ACC112 (cell line): ENCODE data around the gene PRRX2.
A peak's percentile ranks its signal among the peaks of the same experiment; 100 is the strongest.

Experiments
- H2AFZ ChIP-seq: fragments of 200-600 bp; sonication (generic); one replicate; pipeline ENCODE4 v1.6.0; 2017; ENCODE audit warnings: antibody characterized with exemption, low read length; ENCODE audit not compliant: unreplicated experiment
- H3K27ac ChIP-seq: fragments of 200-600 bp; sonication (generic); 2 replicates; pipeline ENCODE4 v1.5.1; 2014; ENCODE audit warnings: low read depth, mild to moderate bottlenecking, antibody characterized with exemption, low read length, moderate library complexity
- H3K27me3 ChIP-seq: fragments of 200-600 bp; sonication (generic); 2 replicates; pipeline ENCODE4 v1.6.1; 2014; ENCODE audit warnings: mild to moderate bottlenecking, antibody characterized with exemption, low read length, moderate library complexity, mixed read lengths; ENCODE audit not compliant: insufficient read depth
- H3K36me3 ChIP-seq: fragments of 200-600 bp; sonication (generic); 2 replicates; pipeline ENCODE4 v1.6.1; 2016; ENCODE audit warnings: mild to moderate bottlenecking, antibody characterized with exemption, low read length, moderate library complexity, mixed read lengths; ENCODE audit not compliant: insufficient read depth
- H3K4me1 ChIP-seq: fragments of 200-600 bp; sonication (generic); one replicate; pipeline ENCODE4 v1.6.1; 2016; ENCODE audit warnings: low read length, mixed read lengths; ENCODE audit not compliant: insufficient read depth, unreplicated experiment, control insufficient read depth
- H3K4me3 ChIP-seq: fragments of 200-600 bp; sonication (generic); 2 replicates; pipeline ENCODE4 v1.5.1; 2014; ENCODE audit warnings: mild to moderate bottlenecking, low read depth, low read length
- H3K79me2 ChIP-seq: fragments of 200-600 bp; sonication (generic); one replicate; pipeline ENCODE4 v1.6.0; 2016; ENCODE audit warnings: low read length; ENCODE audit not compliant: control insufficient read depth, unreplicated experiment, insufficient read depth

Gene PRRX2

GRCh38 chr9:129720181-129720864, 54.9 kb downstream of the PRRX2 start:
- Histone ChIP-seq H3K4me1 (peaks cover 11% of the 10 kb centered on the region), H3K4me3 (no peak overlapping the region), H3K79me2 (no peaks in the 10 kb centered on the region), H2AFZ (no peak overlapping the region), H3K27ac (no peak overlapping the region), H3K36me3 (no peaks in the 10 kb centered on the region), H3K27me3 (no peaks in the 10 kb centered on the region)

GRCh38 chr9:129720865-129721545, 55.6 kb downstream of the PRRX2 start:
- Histone ChIP-seq H2AFZ (no peak overlapping the region), H3K27me3 (no peaks in the 10 kb centered on the region), H3K36me3 (no peaks in the 10 kb centered on the region), H3K79me2 (no peaks in the 10 kb centered on the region), H3K27ac (no peak overlapping the region), H3K4me1 (peaks cover 10% of the 10 kb centered on the region), H3K4me3 (no peak overlapping the region)

DNA sequence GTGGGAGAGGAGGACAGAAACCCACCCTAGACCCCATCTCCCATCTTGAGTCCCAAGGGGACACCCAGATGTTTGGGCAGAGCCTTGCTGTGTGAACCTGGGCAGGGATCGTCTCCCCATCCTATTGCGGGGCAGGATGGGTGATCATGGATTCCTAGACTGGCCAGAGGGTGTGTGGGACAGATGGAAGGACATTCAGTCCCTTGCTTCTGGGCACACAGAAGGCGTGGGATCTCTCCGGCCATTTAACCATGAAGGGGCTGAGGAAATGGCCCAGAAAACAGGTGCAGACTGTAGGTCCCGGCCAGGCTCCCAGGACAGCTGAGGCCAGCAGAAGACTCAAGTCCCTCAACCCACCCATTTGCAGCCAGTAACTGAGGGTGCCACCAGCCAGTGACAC, 57.5 kb downstream of the PRRX2 start:
- H3K36me3 ChIP-seq: no peaks in the 10 kb centered on the region

GRCh38 chr9:129724456-129725190, 59.2 kb downstream of the PRRX2 start:
- H3K4me1 ChIP-seq: peaks cover 12% of the 10 kb centered on the region
- H3K27ac ChIP-seq: no peak overlapping the region
- H3K79me2 ChIP-seq: no peaks in the 10 kb centered on the region
- no peak overlapping the region for H3K4me3 ChIP-seq
- no peaks in the 10 kb centered on the region for H3K36me3 ChIP-seq
- H2AFZ ChIP-seq: no peak overlapping the region
- H3K27me3 ChIP-seq: no peaks in the 10 kb centered on the region

More for the DNA sequence above, 57.5 kb downstream of the PRRX2 start:
- Histone ChIP-seq H2AFZ (no peak overlapping the region), H3K4me1 (peaks cover 12% of the 10 kb centered on the region), H3K27ac (no peak overlapping the region), H3K27me3 (no peaks in the 10 kb centered on the region), H3K79me2 (no peaks in the 10 kb centered on the region), H3K4me3 (no peak overlapping the region)

DNA sequence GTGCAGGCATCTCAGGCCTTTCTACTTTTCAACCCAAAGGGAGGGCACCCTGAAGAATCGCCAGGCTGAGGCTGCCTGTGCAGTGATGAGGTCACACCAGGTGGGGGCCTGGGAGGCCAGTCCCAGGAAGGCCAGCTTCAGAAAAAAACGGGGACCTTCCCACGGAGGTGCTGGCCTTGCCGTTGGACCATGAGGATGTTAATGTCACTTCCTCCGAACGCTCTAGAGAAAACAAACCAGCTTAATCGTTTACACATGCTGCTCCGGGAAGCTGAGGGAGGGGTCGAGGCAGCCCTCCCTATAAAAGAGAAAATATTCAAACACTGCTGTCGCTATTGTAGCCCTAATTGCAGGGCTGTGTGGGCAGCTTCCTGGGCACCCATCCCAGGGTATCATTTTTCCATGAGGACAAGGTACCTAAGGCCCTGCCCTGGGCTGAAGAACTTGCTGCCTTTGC, 60.4 kb downstream of the PRRX2 start:
- Histone ChIP-seq H3K27me3 (no peaks in the 10 kb centered on the region), H3K36me3 (no peaks in the 10 kb centered on the region), H2AFZ (no peak overlapping the region), H3K79me2 (no peaks in the 10 kb centered on the region), H3K4me1 (peaks cover 12% of the 10 kb centered on the region), H3K4me3 (no peak overlapping the region), H3K27ac (peak overlapping the region; percentile 60)

DNA sequence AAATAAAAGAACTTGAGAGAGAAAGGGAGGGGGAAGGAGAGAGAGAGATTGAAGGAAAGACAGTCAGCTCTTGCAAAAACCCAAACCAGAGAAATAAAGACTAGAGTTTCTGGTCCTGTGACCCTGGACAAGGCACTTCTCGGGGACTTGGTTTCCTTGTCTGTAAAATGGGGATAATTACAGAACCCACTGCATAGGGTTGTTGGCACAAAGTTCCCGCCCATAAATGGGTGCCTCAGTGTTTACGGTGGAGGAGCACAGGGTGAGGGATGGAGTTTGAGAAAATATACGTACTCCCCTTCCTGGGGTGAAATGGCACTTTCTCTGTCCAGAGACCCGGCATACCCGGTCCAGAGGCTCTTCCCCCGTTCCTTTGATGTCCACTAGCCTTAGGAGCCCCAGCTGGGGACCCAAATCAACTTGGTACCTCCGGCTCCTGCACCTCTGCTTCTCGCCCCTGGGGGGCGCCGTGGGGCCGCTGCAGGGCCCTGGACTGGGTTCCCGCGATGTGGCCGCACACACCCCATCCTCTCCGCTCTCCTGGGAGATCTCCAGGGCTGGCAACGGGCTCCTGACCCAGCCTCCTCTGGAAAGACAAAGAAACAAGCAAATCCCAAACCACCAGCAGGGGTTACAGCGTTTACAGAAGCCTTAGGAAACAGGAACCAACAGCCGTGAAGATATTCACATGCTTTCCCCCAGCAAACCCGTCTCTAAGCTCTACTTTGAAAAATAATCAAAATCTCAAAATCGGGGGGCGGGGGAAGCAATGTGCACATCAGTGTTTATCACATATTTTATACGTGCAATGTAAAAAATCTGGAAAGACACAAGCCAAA, 61.1 kb downstream of the PRRX2 start:
- Histone ChIP-seq H2AFZ (peak overlapping the region; percentile 45), H3K27me3 (no peaks in the 10 kb centered on the region), H3K27ac (peak overlapping the region; percentile 60), H3K4me3 (no peak overlapping the region), H3K4me1 (peaks cover 12% of the 10 kb centered on the region), H3K36me3 (no peaks in the 10 kb centered on the region), H3K79me2 (no peaks in the 10 kb centered on the region)

- Histone ChIP-seq H3K27me3 (no peaks in the 10 kb centered on the region), H3K4me3 (no peak overlapping the region), H3K4me1 (peaks cover 12% of the 10 kb centered on the region), H3K36me3 (no peaks in the 10 kb centered on the region), H2AFZ (no peak overlapping the region), H3K27ac (no peak overlapping the region), H3K79me2 (no peaks in the 10 kb centered on the region)
These were observed 63.3 kb downstream of the PRRX2 start for GRCh38 chr9:129728744-129729143.

DNA sequence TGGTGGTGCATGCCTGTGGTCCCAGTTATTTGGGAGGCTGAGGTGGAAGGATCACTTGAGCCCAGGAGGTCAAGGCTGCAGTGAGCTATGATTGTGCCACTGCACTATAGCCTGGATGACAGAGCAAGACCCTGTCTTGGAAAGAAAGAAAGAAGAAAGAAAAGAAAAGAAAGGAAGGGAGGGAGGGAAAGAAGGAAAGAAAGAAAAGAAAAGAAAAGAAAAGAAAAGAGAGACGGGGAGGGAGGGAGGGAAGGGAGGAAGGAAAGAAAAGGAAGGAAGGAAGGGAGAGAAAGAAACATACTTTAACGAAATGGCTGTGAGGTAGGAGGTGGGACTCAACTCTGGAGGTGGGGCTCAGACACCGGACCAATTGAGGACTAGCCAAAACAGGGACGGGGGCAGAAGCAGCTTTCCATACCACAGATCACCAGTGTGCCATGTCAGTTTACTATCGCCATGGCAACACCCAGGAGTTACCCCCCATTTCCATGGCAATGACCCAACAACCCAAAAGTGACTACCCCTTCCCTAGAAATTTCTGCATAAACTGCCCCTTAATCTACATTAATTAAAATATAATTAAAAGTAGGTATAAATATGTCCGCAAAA, 66.1 kb downstream of the PRRX2 start:
- H3K4me1 ChIP-seq: no peaks in the 10 kb centered on the region
- no peak overlapping the region for H3K4me3 ChIP-seq
- no peaks in the 10 kb centered on the region for H3K79me2 ChIP-seq
- H2AFZ ChIP-seq: no peak overlapping the region
- H3K27me3 ChIP-seq: no peaks in the 10 kb centered on the region
- H3K36me3 ChIP-seq: no peaks in the 10 kb centered on the region
- no peak overlapping the region for H3K27ac ChIP-seq

DNA sequence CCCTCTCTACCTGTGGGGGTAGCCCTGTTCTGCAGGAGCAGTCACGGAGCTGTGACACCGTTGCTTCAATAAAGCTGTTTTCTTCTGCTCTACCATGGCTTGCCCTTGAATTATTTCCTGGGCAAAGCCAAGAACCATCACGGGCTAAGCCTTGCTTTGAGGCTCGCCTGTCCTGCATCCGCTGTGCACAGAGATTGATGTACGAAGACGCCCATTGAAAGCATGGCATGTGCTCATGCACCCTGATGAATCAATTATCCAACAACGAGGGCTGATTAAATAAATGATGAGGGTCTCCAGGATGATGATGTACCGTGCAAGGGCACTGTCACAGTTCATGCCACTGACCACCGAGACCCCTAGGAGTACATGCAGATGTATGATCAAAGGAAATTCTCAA, 66.7 kb downstream of the PRRX2 start:
- no peaks in the 10 kb centered on the region for H3K4me1 ChIP-seq
- H3K4me3 ChIP-seq: no peak overlapping the region
- no peaks in the 10 kb centered on the region for H3K27me3 ChIP-seq
- H2AFZ ChIP-seq: no peak overlapping the region
- H3K27ac ChIP-seq: no peak overlapping the region
- H3K79me2 ChIP-seq: no peaks in the 10 kb centered on the region
- no peaks in the 10 kb centered on the region for H3K36me3 ChIP-seq
